Colonic mucosa (tissue), 4 donors: ENCODE results near the gene NKIRAS2. TPM values are rescaled to one million over a fixed set of nuclear protein-coding genes. Genes with fewer than 3 reads are reported as not detected.
"Not testable (repeated sequence)": the region's sequence is repeated elsewhere in the genome, so short reads cannot be mapped to it uniquely, and the experiment has no call there.

Experiments used
- DNase-seq: peaks from one replicate; pipeline ENCODE4 v3.0.0-alpha.2; 2020
- H3K27ac ChIP-seq: fragments of 200-600 bp; one replicate; pipeline ENCODE4 v1.8.0; 2021
- H3K27me3 ChIP-seq: fragments of 200-600 bp; one replicate; pipeline ENCODE4 v1.8.0; 2021
- H3K36me3 ChIP-seq: fragments of 200-600 bp; one replicate; pipeline ENCODE4 v1.8.0; 2021
- H3K4me1 ChIP-seq: fragments of 200-600 bp; one replicate; pipeline ENCODE4 v1.8.0; 2021; ENCODE audit warnings: mild to moderate bottlenecking
- H3K4me3 ChIP-seq: fragments of 200-600 bp; one replicate; pipeline ENCODE4 v1.8.0; 2021
- H3K9ac ChIP-seq, 2 donors: one replicate each; pipeline ENCODE4 v1.7.0; 2013; ENCODE audit warnings: control low read depth in 2 of 2, low read depth in 2 of 2, low read length in 2 of 2
- H3K9me3 ChIP-seq: fragments of 200-600 bp; one replicate; pipeline ENCODE4 v1.8.0; 2021
- CTCF ChIP-seq: fragments of 200-600 bp; IDR thresholded peaks from one replicate; pipeline ENCODE4 v1.8.0; 2022; ENCODE audit warnings: antibody characterized with exemption, mild to moderate bottlenecking
- intact Hi-C: fragments of 100-400 bp; cut with DNase I; formaldehyde crosslinking; loops from one replicate; pipeline ENCODE4 v1.14.1; 2022
- total RNA-seq, 2 donors: library from RNA; stranded (reverse); fragmentation: NEBNext Ultra II Directional in 1 of 2; extraction: Animal tissue kit (Norgen Biotek cat#: 25700) in 1 of 2; gene quantifications; one replicate each; pipeline ENCODE4 v1.2.1, GENCODE V29; 2021
- donor health status: healthy.
- donor health status: DM: no; HTN: no; CAD: no.
- donor health status: DM: no; HTN: no; CAD: no.

Gene NKIRAS2
- total RNA-seq, 2 donors from 2014 or later, result 25.8 to 26.3 TPM

- no peak for TF ChIP-seq CTCF
Observed at GRCh38 chr17:42009170-42009569, 10.7 kb upstream of the NKIRAS2 start.

GRCh38 chr17:42010266-42010680 is 9.6 kb upstream of the NKIRAS2 start:
- H3K9me3 ChIP-seq, H3K27ac ChIP-seq, H3K4me1 ChIP-seq, DNase-seq, H3K27me3 ChIP-seq, H3K9ac ChIP-seq, H3K36me3 ChIP-seq, intact Hi-C loops, H3K4me3 ChIP-seq: not testable (repeated sequence)

More at GRCh38 chr17:42009170-42009569, 10.7 kb upstream of the NKIRAS2 start:
- Histone ChIP-seq H3K27me3 (no peaks in the 10 kb centered on the region), H3K9me3 (no peaks in the 10 kb centered on the region), H3K36me3 (no peaks in the 10 kb centered on the region), H3K27ac (no peak overlapping the region), H3K4me1 (no peaks in the 10 kb centered on the region), H3K9ac (no peak overlapping the region), H3K4me3 (no peak overlapping the region)
- intact Hi-C loops, result no loop called here
- DNase-seq, result no peak

GRCh38 chr17:42010898-42011516 is 8.9 kb upstream of the NKIRAS2 start:
- no peak for DNase-seq
- Histone ChIP-seq H3K27me3 (no peaks in the 10 kb centered on the region), H3K4me3 (no peak overlapping the region), H3K27ac (no peak overlapping the region), H3K9ac (no peak overlapping the region), H3K4me1 (peaks cover 5% of the 10 kb centered on the region), H3K36me3 (no peaks in the 10 kb centered on the region), H3K9me3 (no peaks in the 10 kb centered on the region)
- intact Hi-C loops, result no loop called here
- TF ChIP-seq CTCF, result no peak

- DNase-seq, H3K4me1 ChIP-seq, H3K4me3 ChIP-seq, intact Hi-C loops, H3K27ac ChIP-seq, H3K9ac ChIP-seq, H3K9me3 ChIP-seq, H3K36me3 ChIP-seq, H3K27me3 ChIP-seq: not testable (repeated sequence)
Observed at GRCh38 chr17:42012363-42012762, 7.5 kb upstream of the NKIRAS2 start.

GRCh38 chr17:42013740-42014139 is 6.2 kb upstream of the NKIRAS2 start:
- H3K9ac ChIP-seq, intact Hi-C loops, H3K4me1 ChIP-seq: not testable (repeated sequence)

GRCh38 chr17:42016411-42016831 is 3.5 kb upstream of the NKIRAS2 start:
- H3K27ac ChIP-seq, result peak overlapping the region; percentile 85
- H3K36me3 ChIP-seq, result no peaks in the 10 kb centered on the region
- intact Hi-C loops, result no loop called here
- no peak for TF ChIP-seq CTCF
- no peaks in the 10 kb centered on the region for H3K27me3 ChIP-seq
- H3K4me3 ChIP-seq, result peak overlapping the region; percentile 77
- peak overlapping the region; percentile 97 to 99 for H3K9ac ChIP-seq
- peaks cover 13% of the 10 kb centered on the region for H3K4me1 ChIP-seq
- H3K9me3 ChIP-seq, result no peaks in the 10 kb centered on the region
- no peak for DNase-seq

More at GRCh38 chr17:42013740-42014139, 6.2 kb upstream of the NKIRAS2 start:
- not testable (repeated sequence) for H3K4me3 ChIP-seq, H3K9me3 ChIP-seq, H3K36me3 ChIP-seq, H3K27ac ChIP-seq, DNase-seq, H3K27me3 ChIP-seq
